ENCODE results near the gene NDUFC2. TPM values are rescaled to one million over a fixed set of nuclear protein-coding genes. Genes with fewer than 3 reads are reported as not detected.
"Not testable (repeated sequence)": the region's sequence is repeated elsewhere in the genome, so short reads cannot be mapped to it uniquely, and the experiment has no call there.

Gene NDUFC2
- total and polyA plus RNA-seq, 2 of the 13 experiments (the other 11 are each of a cell fraction or from before 2014, with no cell fraction given), result 256 to 363 TPM

- TF ChIP-seq, protein P1, sequence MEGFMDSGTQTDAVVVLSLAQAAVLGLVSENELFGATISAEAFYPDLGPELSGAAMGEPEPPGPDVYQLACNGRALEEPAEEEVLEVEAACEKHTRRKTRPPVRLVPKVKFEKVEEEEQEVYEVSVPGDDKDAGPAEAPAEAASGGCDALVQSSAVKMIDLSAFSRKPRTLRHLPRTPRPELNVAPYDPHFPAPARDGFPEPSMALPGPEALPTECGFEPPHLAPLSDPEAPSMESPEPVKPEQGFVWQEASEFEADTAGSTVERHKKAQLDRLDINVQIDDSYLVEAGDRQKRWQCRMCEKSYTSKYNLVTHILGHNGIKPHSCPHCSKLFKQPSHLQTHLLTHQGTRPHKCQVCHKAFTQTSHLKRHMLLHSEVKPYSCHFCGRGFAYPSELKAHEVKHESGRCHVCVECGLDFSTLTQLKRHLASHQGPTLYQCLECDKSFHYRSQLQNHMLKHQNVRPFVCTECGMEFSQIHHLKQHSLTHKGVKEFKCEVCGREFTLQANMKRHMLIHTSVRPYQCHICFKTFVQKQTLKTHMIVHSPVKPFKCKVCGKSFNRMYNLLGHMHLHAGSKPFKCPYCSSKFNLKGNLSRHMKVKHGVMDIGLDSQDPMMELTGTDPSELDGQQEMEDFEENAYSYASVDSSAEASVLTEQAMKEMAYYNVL (CRISPR knock-in tag; IDR thresholded peaks at IDR 0.05; ENCODE audit: borderline replicate concordance), result peak; percentile 50; the same call in 1 of the 2 replicates
- TF ChIP-seq POGZ (CRISPR knock-in tag; IDR thresholded peaks at IDR 0.05) (peak; percentile 90), MED1 (CRISPR knock-in tag; IDR thresholded peaks at IDR 0.05) (peak; percentile 83), ELF3 (CRISPR knock-in tag; IDR thresholded peaks at IDR 0.05) (peak; percentile 85), BORCS8-MEF2B (CRISPR knock-in tag; IDR thresholded peaks at IDR 0.05) (peak; percentile 61; the same call in 1 of the 2 replicates), FOXP1 (CRISPR knock-in tag; IDR thresholded peaks at IDR 0.05) (peak; percentile 82; the same call in 1 of the 2 replicates), CSRNP1 (CRISPR knock-in tag; IDR thresholded peaks at IDR 0.05) (0 out of 2 replicates have a peak, but pooled peaks have one; percentile 24), FOXA1 (CRISPR knock-in tag; IDR thresholded peaks at IDR 0.05) (peak; percentile 79), HMG20A (CRISPR knock-in tag; IDR thresholded peaks at IDR 0.05; ENCODE audit: borderline replicate concordance) (peak; percentile 76; the same call in 1 of the 2 replicates), FOXJ3 (CRISPR knock-in tag; IDR thresholded peaks at IDR 0.05; ENCODE audit: borderline replicate concordance) (peak; percentile 59; the same call in 1 of the 2 replicates), NR2C2 (CRISPR knock-in tag; IDR thresholded peaks at IDR 0.05; ENCODE audit: borderline replicate concordance) (peak; percentile 54), HMG20B (CRISPR knock-in tag; conservative IDR thresholded peaks at IDR 0.05) (peak; percentile 81), KLF16 (CRISPR knock-in tag; IDR thresholded peaks at IDR 0.05) (peak in 1 of 2 experiments; percentile 72; a peak in 1 of 4 replicates), SALL2 (CRISPR knock-in tag; IDR thresholded peaks at IDR 0.05) (peak; percentile 21; the same call in 1 of the 2 replicates), PPARG (CRISPR knock-in tag; conservative IDR thresholded peaks at IDR 0.05) (peak; percentile 76), SAP130 (CRISPR knock-in tag; IDR thresholded peaks at IDR 0.05; ENCODE audit: low read depth) (peak; percentile 83), ZNF574 (CRISPR knock-in tag; IDR thresholded peaks at IDR 0.05) (peak; percentile 48)
- not testable (repeated sequence) for TF ChIP-seq FOXP1, FOXA1 (IDR thresholded peaks at IDR 0.05)
- TF ChIP-seq, protein P2, sequence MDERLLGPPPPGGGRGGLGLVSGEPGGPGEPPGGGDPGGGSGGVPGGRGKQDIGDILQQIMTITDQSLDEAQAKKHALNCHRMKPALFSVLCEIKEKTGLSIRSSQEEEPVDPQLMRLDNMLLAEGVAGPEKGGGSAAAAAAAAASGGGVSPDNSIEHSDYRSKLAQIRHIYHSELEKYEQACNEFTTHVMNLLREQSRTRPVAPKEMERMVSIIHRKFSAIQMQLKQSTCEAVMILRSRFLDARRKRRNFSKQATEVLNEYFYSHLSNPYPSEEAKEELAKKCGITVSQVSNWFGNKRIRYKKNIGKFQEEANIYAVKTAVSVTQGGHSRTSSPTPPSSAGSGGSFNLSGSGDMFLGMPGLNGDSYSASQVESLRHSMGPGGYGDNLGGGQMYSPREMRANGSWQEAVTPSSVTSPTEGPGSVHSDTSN (CRISPR knock-in tag; IDR thresholded peaks at IDR 0.05), result peak; percentile 28; the same call in 1 of the 2 replicates
Observed at GRCh38 chr11:78086521-78087074, 6.9 kb upstream of the NDUFC2 start (continued).
